Endothelial cell of umbilical vein (primary cell): ENCODE data around the gene PSMD13. TPM values are rescaled to one million over a fixed set of nuclear protein-coding genes. Genes with fewer than 3 reads are reported as not detected.

Experiments
- BruUV-seq: library from RNA; stranded (reverse); fragments of 400-500 nt; replicated peaks from 2 replicates; lab custom pipeline; 2021; lab: Mats Ljungman, UMichigan
- CTCF ChIA-PET: fragments of 300-600, 350-600 bp; sonication (Branson Sonifier 250); formaldehyde crosslinking; loops from one replicate; lab custom pipeline; 2021; ENCODE audit warnings: antibody characterized with exemption, inconsistent platforms; lab: Charles Lee
- POLR2A ChIA-PET: fragments of 300-600, 350-600 bp; sonication (Branson Sonifier 250); formaldehyde crosslinking; loops from one replicate; lab custom pipeline; 2021; ENCODE audit warnings: antibody characterized with exemption, inconsistent platforms; lab: Charles Lee
- DNase-seq: peaks from one replicate; pipeline ENCODE4 v3.0.0-alpha.2; 2011; ENCODE audit warnings: low read depth, low spot score
- FAIRE-seq: peaks from 2 replicates; lab custom pipeline; 2011; peaks lifted over from hg19 to GRCh38; lab: Jason Lieb, UNC
- H2AFZ ChIP-seq: 2 replicates; pipeline ENCODE4 v1.6.0; 2012; ENCODE audit warnings: low read depth, low read length, control low read depth, inconsistent platforms
- H3K27ac ChIP-seq: 2 replicates; pipeline ENCODE4 v1.5.1; 2011; ENCODE audit warnings: low read depth, mild to moderate bottlenecking, control low read depth, low read length, moderate library complexity; ENCODE audit not compliant: insufficient read depth
- H3K27me3 ChIP-seq, 2 experiments: 2 replicates each; pipeline versions ENCODE4 v1.6.0 to v1.6.1; 2011; ENCODE audit warnings: low read length in 2 of 2, mixed read lengths in 1 of 2; ENCODE audit not compliant: control insufficient read depth in 2 of 2, insufficient read depth in 2 of 2
- H3K36me3 ChIP-seq, 2 experiments: 2 replicates in 1 of 2; 3 replicates in 1 of 2; pipeline ENCODE4 v1.5.1; 2011; ENCODE audit warnings: low read length in 2 of 2, mild to moderate bottlenecking in 1 of 2, moderate library complexity in 1 of 2; ENCODE audit not compliant: control insufficient read depth in 2 of 2, insufficient read depth in 2 of 2; ENCODE audit errors: extremely low read depth in 1 of 2
- H3K4me1 ChIP-seq: 3 replicates; pipeline ENCODE4 v1.5.1; 2011; ENCODE audit warnings: mild to moderate bottlenecking, low read length; ENCODE audit not compliant: control insufficient read depth, insufficient read depth; ENCODE audit errors: extremely low read depth
- H3K4me2 ChIP-seq: 2 replicates; pipeline ENCODE4 v1.6.1; 2011; ENCODE audit warnings: low read length, control low read depth, mixed read lengths; ENCODE audit not compliant: insufficient read depth
- H3K4me3 ChIP-seq, 3 experiments: fragments of 200-600 bp in 1 of 3; sonication (generic), shearing (Covaris generic) in 1 of 3; replicated peaks in 1 of 3; 2 replicates each; pipeline ENCODE4 v1.5.1; 2011 to 2016; ENCODE audit warnings: control low read depth in 3 of 3, low read length in 3 of 3, mild to moderate bottlenecking in 2 of 3, inconsistent platforms in 1 of 3, low read depth in 1 of 3, moderate library complexity in 1 of 3; ENCODE audit not compliant: insufficient read depth in 1 of 3
- H3K79me2 ChIP-seq: 2 replicates; pipeline ENCODE4 v1.6.0; 2012; ENCODE audit warnings: low read length, inconsistent platforms; ENCODE audit not compliant: control insufficient read depth, insufficient read depth
- H3K9ac ChIP-seq: replicated peaks from 2 replicates; pipeline ENCODE3; 2011; ENCODE audit warnings: low read length, control low read depth; ENCODE audit not compliant: insufficient read depth; ENCODE audit errors: extremely low read depth
- H3K9me1 ChIP-seq: replicated peaks from 3 replicates; pipeline ENCODE4 v1.6.0; 2011; ENCODE audit warnings: mild to moderate bottlenecking, low read length; ENCODE audit not compliant: control insufficient read depth, insufficient read depth; ENCODE audit errors: extremely low read depth
- H3K9me3 ChIP-seq: replicated peaks from 2 replicates; pipeline ENCODE4 v1.5.1; 2012; ENCODE audit warnings: low read length, inconsistent platforms; ENCODE audit not compliant: control insufficient read depth, insufficient read depth
- H4K20me1 ChIP-seq: replicated peaks from 2 replicates; pipeline ENCODE3; 2011; ENCODE audit warnings: mild to moderate bottlenecking, low read length; ENCODE audit not compliant: control insufficient read depth, insufficient read depth; ENCODE audit errors: extremely low read depth
- EZH2 ChIP-seq: IDR thresholded peaks from 2 replicates; pipeline ENCODE4 v1.6.1; 2012; ENCODE audit warnings: borderline replicate concordance, low read depth, mild to moderate bottlenecking, moderate library complexity, low read length, inconsistent platforms; ENCODE audit not compliant: severe bottlenecking
- FOS ChIP-seq: IDR thresholded peaks from 2 replicates; pipeline ENCODE4 v1.6.1; 2011; ENCODE audit warnings: mild to moderate bottlenecking, low read length, moderate library complexity, borderline replicate concordance; ENCODE audit not compliant: insufficient read depth
- GATA2 ChIP-seq: IDR thresholded peaks from 2 replicates; pipeline ENCODE4 v1.7.0; 2011; ENCODE audit warnings: low read depth, mild to moderate bottlenecking, moderate library complexity, mixed read lengths, low read length; ENCODE audit not compliant: insufficient read length, insufficient read depth
- JUN ChIP-seq: IDR thresholded peaks from 2 replicates; pipeline ENCODE4 v1.6.1; 2011; ENCODE audit warnings: borderline replicate concordance, low read depth; ENCODE audit not compliant: insufficient read length, insufficient read depth
- MYC ChIP-seq: IDR thresholded peaks from one replicate; pipeline ENCODE4 v1.6.1; 2011; ENCODE audit warnings: mild to moderate bottlenecking, low read depth, low read length
- POLR2A ChIP-seq: IDR thresholded peaks from 2 replicates; pipeline ENCODE4 v1.6.1; 2012; ENCODE audit warnings: low read depth, mild to moderate bottlenecking, control low read depth, low read length
- dilution Hi-C: fragments of 300-500 bp; cut with MboI; formaldehyde crosslinking; loops from one replicate; pipeline ENCODE4 v1.15.0; 2019; ENCODE audit warnings: low sequenced_read_pairs; ENCODE audit not compliant: extremely low pct_ligation_motif_present
- intact Hi-C: fragments of 100-400 bp; cut with micrococcal nuclease; formaldehyde crosslinking; loops from one replicate; pipeline ENCODE4 v1.10.0; 2022
- polyA plus RNA-seq, 4 experiments: library from polyadenylated mRNA; depleted of rRNA in 3 of 4; stranded (reverse) in 3 of 4; unstranded in 1 of 4; fragments of >200 nt; gene quantifications; 2 replicates each; pipeline versions ENCODE4 v1.2.1 to v1.2.3, GENCODE V29; 2011 to 2012; ENCODE audit warnings: missing spikeins in 1 of 4
- total RNA-seq: library from RNA; stranded (reverse); gene quantifications from 2 replicates; pipeline ENCODE4 v1.2.3, GENCODE V29; 2021

PSMD13 gene
- total and polyA plus RNA-seq, 2 donors (not counting 3 experiments of a cell fraction or from before 2014, with no cell fraction given), result 168 to 214 TPM

DNA sequence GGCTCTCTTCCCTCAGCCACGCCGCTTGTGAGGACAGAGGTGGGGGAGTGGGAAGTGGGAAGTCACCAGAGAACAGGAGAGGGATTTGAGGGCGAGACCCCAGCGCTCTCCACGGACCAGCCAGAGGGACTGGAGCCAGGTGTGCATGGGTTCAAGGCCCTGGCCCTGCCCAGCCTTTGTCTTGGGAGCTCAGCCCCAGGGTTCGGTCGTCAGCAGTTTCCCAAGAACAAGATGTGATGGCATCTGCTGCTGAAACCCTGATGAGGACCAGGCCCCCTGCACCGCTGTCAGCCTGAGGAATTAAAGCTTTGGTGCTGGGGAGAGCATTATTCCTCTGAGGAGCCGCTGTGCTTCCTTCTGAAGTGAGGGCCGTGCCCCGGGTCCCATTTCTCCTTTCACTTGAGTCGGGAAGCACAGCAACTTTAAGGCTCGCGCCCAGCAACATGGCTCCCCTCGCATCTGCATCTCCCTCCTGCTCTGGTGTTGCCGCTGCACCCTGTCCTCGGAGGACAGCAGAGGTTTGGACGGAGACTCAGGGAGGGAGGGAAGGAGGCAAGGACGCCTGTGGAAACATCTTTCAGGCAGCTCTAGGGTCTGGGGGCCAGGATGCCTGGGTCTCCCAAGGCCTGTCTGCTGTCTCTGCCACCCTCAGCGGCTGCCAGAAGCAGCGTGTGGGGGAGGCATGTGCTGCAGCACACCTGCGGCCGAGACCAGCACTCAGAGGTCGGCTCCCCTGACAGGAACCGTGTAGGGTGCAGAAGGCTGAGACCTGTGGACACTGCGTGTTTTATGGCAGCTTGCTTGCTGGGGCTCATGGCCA lies 58.8 kb downstream of the PSMD13 start:
- no peak for DNase-seq
- no peaks in the 10 kb centered on the region for H3K9me1 ChIP-seq
- intact Hi-C loops (no loop called here), dilution Hi-C loops (no loop called here)
- H3K4me2 ChIP-seq, result no peak overlapping the region
- H3K4me1 ChIP-seq, result no peaks in the 10 kb centered on the region
- FAIRE-seq, result no peak
- BruUV-seq, result no TSS peak
- POLR2A ChIA-PET, result no interaction called here
- CTCF ChIA-PET, result no interaction called here
- no peak overlapping the region for H2AFZ ChIP-seq
- no peak overlapping the region for H3K4me3 ChIP-seq
- H4K20me1 ChIP-seq, result no peaks in the 10 kb centered on the region
- no peak overlapping the region for H3K27ac ChIP-seq
- H3K27me3 ChIP-seq, result peaks cover 3 to 5% of the 10 kb centered on the region in 2 experiments
- TF ChIP-seq POLR2A (no peak), MYC (no peak), JUN (no peak), FOS (no peak), GATA2 (no peak), EZH2 (no peak)
- H3K9ac ChIP-seq, result no peak overlapping the region
- peaks cover 0 to 8% of the 10 kb centered on the region in 2 experiments for H3K36me3 ChIP-seq
- no peaks in the 10 kb centered on the region for H3K9me3 ChIP-seq
- H3K79me2 ChIP-seq, result no peaks in the 10 kb centered on the region
